HG03060 (cell line): Measurements from ENCODE around the gene LCE1C.

Experiments
- ATAC-seq: cut with Tn5 transposase; IDR thresholded peaks from one replicate; pipeline ENCODE4 v1.9.1; 2021; ENCODE audit warnings: low read depth, moderate number of reproducible peaks; ENCODE audit not compliant: unreplicated experiment

LCE1C gene

DNA sequence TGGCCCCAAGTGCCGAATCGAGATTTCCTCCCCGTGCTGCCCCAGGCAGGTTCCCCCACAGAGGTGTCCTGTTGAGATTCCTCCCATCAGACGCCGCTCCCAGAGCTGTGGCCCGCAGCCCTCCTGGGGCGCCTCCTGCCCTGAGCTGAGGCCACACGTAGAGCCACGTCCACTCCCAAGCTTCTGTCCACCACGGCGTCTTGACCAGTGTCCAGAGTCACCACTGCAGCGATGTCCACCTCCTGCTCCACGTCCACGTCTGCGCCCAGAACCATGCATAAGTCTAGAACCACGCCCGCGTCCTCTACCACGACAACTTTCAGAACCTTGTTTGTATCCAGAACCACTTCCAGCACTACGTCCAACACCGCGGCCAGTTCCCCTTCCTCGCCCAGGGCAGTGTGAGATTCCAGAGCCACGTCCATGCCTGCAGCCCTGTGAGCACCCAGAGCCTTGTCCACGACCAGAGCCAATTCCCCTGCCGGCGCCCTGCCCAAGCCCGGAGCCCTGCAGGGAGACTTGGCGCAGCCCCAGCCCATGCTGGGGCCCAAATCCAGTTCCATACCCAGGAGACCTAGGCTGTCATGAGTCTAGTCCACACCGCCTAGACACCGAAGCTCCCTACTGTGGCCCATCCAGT lies 45.8 kb downstream of the LCE1C start:
- no peak for ATAC-seq

DNA sequence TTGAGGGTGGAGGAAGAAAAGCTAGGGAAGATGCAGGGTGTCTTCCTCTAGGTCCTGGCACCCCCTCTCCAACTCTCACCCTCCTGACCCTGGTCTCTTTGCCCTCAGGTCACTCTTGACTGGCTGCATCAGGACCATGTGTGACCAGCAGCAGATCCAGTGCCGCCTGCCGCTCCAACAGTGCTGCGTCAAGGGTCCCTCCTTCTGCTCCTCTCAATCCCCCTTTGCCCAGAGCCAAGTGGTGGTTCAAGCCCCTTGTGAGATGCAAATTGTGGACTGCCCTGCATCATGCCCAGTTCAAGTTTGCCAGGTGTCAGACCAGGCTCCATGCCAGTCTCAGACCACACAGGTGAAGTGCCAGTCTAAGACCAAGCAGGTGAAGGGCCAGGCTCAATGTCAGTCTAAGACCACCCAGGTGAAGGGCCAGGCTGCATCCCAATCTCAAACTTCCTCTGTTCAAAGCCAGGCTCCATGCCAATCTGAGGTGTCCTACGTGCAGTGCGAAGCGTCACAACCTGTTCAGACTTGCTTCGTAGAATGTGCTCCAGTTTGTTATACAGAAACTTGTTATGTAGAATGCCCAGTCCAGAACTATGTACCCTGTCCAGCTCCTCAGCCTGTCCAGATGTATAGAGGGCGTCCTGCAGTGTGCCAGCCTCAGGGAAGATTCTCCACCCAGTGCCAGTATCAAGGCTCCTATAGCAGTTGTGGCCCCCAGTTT lies 46.8 kb downstream of the LCE1C start:
- no peak for ATAC-seq

GRCh38 chr1:152758636-152759035 lies 47.8 kb downstream of the LCE1C start:
- no peak for ATAC-seq

DNA sequence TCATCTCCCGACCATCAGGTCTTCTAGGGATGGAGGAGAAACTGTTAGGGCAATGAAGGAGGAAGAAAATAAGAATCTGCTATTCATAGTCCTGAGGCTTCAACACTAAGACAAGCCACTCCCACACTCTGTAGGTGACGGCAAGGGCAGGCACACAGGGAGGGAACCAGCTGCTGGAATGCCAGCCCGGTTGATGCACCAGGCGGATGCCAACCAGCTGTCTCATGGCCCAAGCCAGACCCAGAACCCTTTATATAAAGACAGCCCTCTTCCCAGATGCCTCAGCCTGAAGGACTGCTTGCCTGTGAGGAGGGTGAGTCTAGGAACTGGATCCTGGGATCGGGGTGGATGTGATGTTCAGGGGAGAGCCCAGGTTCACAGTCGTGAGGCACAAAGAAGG lies 48.7 kb downstream of the LCE1C start, which contains the start of gene KPRP:
Gene KPRP (plus strand): TSS at position 279 of the 400 bp plus-strand sequence. CDS start 1,564 bp downstream, outside the sequence.
- no peak for ATAC-seq

- ATAC-seq: no peak
Observed at GRCh38 chr1:152756872-152757271, 49.6 kb downstream of the LCE1C start.
